ENCODE results near the gene VTN. TPM values are rescaled to one million over a fixed set of nuclear protein-coding genes. Genes with fewer than 3 reads are reported as not detected.
A peak's percentile ranks its signal among the peaks of the same experiment; 100 is the strongest.

Gene VTN
- polyA plus RNA-seq, 1 donor (not counting 4 experiments of a cell fraction or from before 2014, with no cell fraction given), result not detected

- no peak overlapping the region for H3K27ac ChIP-seq (ENCODE audit: control insufficient read depth, insufficient read depth, low read length)
Observed at GRCh38 chr17:28324267-28324745, 45.8 kb downstream of the VTN start.

GRCh38 chr17:28320215-28321061, 49.7 kb downstream of the VTN start:
- TF ChIP-seq CTCF (optimal IDR thresholded peaks at IDR 0.05 in 1 of 3, IDR thresholded peaks at IDR 0.05 in 1 of 3, conservative IDR thresholded peaks at IDR 0.05 in 1 of 3; ENCODE audit: extremely low read depth in 1 of 3, insufficient read depth in 2 of 3, low read length in 3 of 3), result no peak
- no peak for TF ChIP-seq EZH2 (IDR thresholded peaks at IDR 0.05; ENCODE audit: low read length)
- Histone ChIP-seq H3K9ac (ENCODE audit: control insufficient read depth, extremely low read depth, insufficient read depth, low read length) (peak overlapping the region; percentile 82), H3K9me1 (ENCODE audit: control insufficient read depth, extremely low read depth, insufficient read depth, low read length) (no peaks in the 10 kb centered on the region), H3K27ac (ENCODE audit: control insufficient read depth, insufficient read depth, low read length) (peak overlapping the region; percentile 68), H3K36me3 (ENCODE audit: control insufficient read depth in 2 of 2, extremely low read depth in 1 of 2, insufficient read depth in 2 of 2, low read length in 2 of 2) (peaks cover 0 to 2% of the 10 kb centered on the region in 2 experiments), H2AFZ (ENCODE audit: control insufficient read depth, low read length) (no peak overlapping the region), H3K4me2 (ENCODE audit: control insufficient read depth, extremely low read depth, insufficient read depth, low read depth, low read length) (peak overlapping the region; percentile 97), H4K20me1 (ENCODE audit: control insufficient read depth, extremely low read depth, insufficient read depth, low read length) (no peaks in the 10 kb centered on the region), H3K27me3 (ENCODE audit: control insufficient read depth, extremely low read depth, insufficient read depth, low read length) (no peaks in the 10 kb centered on the region), H3K4me3 (ENCODE audit: control insufficient read depth in 2 of 3, extremely low read depth in 1 of 3, insufficient read depth in 2 of 3, low read depth in 1 of 3, low read length in 3 of 3) (peak overlapping the region; percentile 61 to 95 (median 92)), H3K4me1 (ENCODE audit: control insufficient read depth, extremely low read depth, insufficient read depth, low read length) (peaks cover 22% of the 10 kb centered on the region), H3K9me3 (ENCODE audit: control insufficient read depth, low read depth, low read length) (no peaks in the 10 kb centered on the region), H3K79me2 (ENCODE audit: control insufficient read depth, insufficient read depth, low read length) (peaks cover 46% of the 10 kb centered on the region)
- dilution Hi-C loops (cut with MboI; ENCODE audit: extremely low pct_ligation_motif_present, low sequenced_read_pairs), result no loop called here
- DNase-seq (ENCODE audit: low read depth, low spot score) (no peak), FAIRE-seq (no peak)

More at GRCh38 chr17:28324267-28324745, 45.8 kb downstream of the VTN start:
- no peaks in the 10 kb centered on the region for H4K20me1 ChIP-seq (ENCODE audit: control insufficient read depth, extremely low read depth, insufficient read depth, low read length)
- H3K4me1 ChIP-seq (ENCODE audit: control insufficient read depth, extremely low read depth, insufficient read depth, low read length), result peaks cover 32% of the 10 kb centered on the region
- no peak overlapping the region for H2AFZ ChIP-seq (ENCODE audit: control insufficient read depth, low read length)
- peaks cover 44% of the 10 kb centered on the region for H3K79me2 ChIP-seq (ENCODE audit: control insufficient read depth, insufficient read depth, low read length)
- H3K9ac ChIP-seq (ENCODE audit: control insufficient read depth, extremely low read depth, insufficient read depth, low read length), result no peak overlapping the region
- peaks cover 5 to 14% of the 10 kb centered on the region in 2 experiments for H3K36me3 ChIP-seq (ENCODE audit: control insufficient read depth in 2 of 2, extremely low read depth in 1 of 2, insufficient read depth in 2 of 2, low read length in 2 of 2)
- TF ChIP-seq EZH2 (IDR thresholded peaks at IDR 0.05; ENCODE audit: low read length), result no peak
- TF ChIP-seq CTCF (optimal IDR thresholded peaks at IDR 0.05 in 1 of 3, IDR thresholded peaks at IDR 0.05 in 1 of 3, conservative IDR thresholded peaks at IDR 0.05 in 1 of 3; ENCODE audit: extremely low read depth in 1 of 3, insufficient read depth in 2 of 3, low read length in 3 of 3), result no peak
- no peak overlapping the region for H3K4me2 ChIP-seq (ENCODE audit: control insufficient read depth, extremely low read depth, insufficient read depth, low read depth, low read length)
- H3K27me3 ChIP-seq (ENCODE audit: control insufficient read depth, extremely low read depth, insufficient read depth, low read length), result no peaks in the 10 kb centered on the region
- dilution Hi-C loops (cut with MboI; ENCODE audit: extremely low pct_ligation_motif_present, low sequenced_read_pairs), result no loop called here
- DNase-seq (ENCODE audit: low read depth, low spot score), result no peak
- H3K9me1 ChIP-seq (ENCODE audit: control insufficient read depth, extremely low read depth, insufficient read depth, low read length), result peaks cover 2% of the 10 kb centered on the region
- H3K4me3 ChIP-seq (ENCODE audit: control insufficient read depth in 2 of 3, extremely low read depth in 1 of 3, insufficient read depth in 2 of 3, low read depth in 1 of 3, low read length in 3 of 3), result no peak overlapping the region
- FAIRE-seq, result no peak
- no peaks in the 10 kb centered on the region for H3K9me3 ChIP-seq (ENCODE audit: control insufficient read depth, low read depth, low read length)

Measured in keratinocyte (primary cell).